HG03378 (cell line): ENCODE measurements around the gene DEPDC5.

Experiments
- ATAC-seq: cut with Tn5 transposase; IDR thresholded peaks from one replicate; pipeline ENCODE4 v1.9.1; 2021; ENCODE audit warnings: mild to moderate bottlenecking, moderate library complexity; ENCODE audit not compliant: unreplicated experiment

The DEPDC5 gene

GRCh38 chr22:31944700-31945442 lies 191.1 kb downstream of the DEPDC5 start:
- no peak for ATAC-seq

GRCh38 chr22:31945443-31945855 lies 191.6 kb downstream of the DEPDC5 start:
- ATAC-seq = no peak

DNA sequence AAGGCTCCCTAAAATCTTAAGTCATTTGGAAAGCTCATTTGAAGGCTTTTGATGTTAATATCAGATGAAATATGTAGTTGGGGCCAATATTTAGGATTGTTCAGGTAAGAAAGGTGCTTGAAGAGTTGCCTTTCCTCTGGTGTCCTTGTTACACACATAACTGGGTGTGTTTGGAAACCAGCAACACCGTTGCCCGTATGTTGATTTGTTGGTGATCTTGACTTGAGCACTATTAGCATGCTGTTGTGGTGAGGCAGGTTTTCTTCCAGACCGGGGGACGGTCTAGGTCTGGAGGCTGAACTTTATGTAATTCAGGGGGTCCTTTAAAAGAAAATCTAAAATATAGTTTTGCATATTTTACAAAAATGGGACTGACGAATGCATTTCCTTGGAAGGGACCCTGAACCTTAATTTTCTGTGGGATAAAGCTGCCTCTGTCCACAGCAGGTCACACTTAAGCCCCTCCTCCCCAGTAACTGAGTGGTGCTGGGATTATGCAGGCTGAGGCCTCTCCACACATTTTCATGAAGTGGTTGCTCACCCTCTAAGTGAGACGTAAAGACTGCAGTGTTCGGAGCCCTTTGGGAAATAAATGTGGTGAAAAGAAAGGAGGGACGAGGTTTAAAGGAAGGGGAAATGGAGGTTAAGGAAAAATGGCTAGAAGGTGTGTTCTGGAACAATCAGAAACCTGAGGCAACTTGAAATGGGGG lies 192.3 kb downstream of the DEPDC5 start:
- ATAC-seq = no peak

DNA sequence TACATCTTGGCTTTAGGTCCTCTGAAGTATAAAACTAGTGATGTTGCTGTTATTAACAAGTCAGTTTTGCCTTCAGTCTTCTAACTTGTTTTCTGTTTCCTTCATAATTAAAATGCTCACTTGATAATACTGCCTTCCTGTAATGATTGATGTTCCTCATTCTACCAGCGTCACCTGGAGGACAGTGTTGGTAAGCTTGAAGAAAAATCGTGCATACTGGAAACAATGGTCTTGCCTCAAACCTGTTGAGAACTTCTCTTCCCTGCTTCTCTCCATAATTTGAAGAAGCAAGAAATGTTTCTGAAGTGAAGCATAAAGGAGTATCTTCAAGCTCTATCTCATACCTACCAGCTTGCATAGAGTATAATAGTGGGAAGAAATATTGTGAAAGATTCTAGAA lies 193.5 kb downstream of the DEPDC5 start:
- no peak for ATAC-seq

DNA sequence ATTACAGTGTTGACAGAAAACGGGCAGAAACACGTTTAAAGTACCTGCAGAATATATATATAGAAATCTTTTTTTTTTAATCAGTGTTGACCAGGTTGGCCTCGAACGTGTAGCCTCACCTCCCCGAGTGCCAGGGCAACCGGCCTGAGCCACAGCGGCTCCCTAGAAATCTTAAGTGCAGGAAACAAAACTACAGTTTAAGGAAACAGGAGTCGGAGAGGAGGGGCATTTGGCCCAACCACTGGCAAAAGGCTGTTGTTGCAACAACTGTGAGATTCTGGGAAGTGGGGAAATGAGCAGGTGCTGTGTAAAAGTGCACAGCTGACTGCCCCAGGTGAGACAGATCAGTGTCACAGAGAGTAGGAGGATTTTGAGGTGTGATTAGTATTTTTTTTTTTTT lies 194.2 kb downstream of the DEPDC5 start:
- no peak for ATAC-seq

- ATAC-seq = no peak
Observed at GRCh38 chr22:31950226-31950625, 196.4 kb downstream of the DEPDC5 start.

DNA sequence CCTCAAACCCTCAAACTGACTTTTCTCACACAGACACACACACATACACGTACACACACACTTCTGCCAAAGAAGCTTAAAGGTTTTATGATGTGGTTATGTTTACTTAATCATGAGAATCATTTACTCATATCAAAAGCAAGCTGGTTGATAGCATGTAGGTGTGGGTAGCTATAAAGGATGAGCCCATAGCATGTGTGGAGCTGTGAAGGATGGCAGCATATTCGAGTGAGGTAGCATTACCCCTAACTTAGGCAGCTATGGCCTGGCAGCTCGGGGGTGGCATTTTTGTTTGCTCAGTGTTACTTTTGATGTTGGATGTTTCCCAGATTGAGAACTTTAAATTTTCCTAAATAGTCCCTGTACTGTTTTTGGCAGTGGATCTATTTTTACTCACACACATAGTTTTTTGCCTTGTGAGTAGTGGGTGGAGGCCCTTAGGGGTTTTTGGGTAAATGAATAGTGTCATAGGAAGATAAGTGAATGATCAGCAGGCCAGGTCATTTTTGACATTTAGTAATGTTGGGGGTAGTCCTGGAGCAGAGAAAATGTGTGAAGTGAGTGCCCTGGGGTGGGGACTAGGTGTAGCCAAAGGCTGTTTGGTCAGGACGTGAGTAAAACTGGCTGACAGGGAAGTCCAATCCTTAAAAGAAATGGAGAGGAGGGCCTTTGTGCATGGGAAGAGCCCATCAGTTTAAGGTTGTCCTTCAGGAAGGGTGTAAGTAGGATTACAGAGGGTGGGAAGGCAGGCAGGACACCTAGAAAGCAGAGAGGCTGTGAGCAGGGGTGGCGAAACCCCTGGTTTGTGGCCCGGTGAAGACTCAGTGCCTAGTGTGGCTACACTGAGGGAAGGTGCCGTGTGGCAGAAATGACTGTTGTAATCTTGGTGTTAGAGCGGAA lies 197.6 kb downstream of the DEPDC5 start:
- ATAC-seq = no peak

GRCh38 chr22:31952094-31952401 lies 198.2 kb downstream of the DEPDC5 start:
- no peak for ATAC-seq

GRCh38 chr22:31952472-31952871 lies 198.7 kb downstream of the DEPDC5 start:
- ATAC-seq = no peak

DNA sequence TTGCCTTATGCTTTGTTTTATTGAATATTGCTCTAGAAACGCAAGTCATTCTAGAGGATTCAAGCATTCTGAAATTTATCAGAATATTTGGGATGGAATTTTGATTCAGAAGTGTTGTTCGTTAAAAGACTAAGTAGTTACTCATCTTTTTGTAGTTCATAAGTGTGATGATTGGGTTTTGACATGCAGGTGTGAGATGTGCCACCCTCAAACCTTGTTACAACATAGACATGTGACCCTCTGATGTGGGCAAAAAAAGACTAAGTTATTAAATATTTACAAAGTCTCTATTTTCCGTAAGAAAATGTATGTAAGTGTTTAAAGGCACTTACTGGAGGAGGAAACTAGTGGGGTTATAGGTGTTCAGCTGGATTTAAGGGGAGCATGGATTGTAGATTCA lies 199.4 kb downstream of the DEPDC5 start:
- ATAC-seq = no peak

DNA sequence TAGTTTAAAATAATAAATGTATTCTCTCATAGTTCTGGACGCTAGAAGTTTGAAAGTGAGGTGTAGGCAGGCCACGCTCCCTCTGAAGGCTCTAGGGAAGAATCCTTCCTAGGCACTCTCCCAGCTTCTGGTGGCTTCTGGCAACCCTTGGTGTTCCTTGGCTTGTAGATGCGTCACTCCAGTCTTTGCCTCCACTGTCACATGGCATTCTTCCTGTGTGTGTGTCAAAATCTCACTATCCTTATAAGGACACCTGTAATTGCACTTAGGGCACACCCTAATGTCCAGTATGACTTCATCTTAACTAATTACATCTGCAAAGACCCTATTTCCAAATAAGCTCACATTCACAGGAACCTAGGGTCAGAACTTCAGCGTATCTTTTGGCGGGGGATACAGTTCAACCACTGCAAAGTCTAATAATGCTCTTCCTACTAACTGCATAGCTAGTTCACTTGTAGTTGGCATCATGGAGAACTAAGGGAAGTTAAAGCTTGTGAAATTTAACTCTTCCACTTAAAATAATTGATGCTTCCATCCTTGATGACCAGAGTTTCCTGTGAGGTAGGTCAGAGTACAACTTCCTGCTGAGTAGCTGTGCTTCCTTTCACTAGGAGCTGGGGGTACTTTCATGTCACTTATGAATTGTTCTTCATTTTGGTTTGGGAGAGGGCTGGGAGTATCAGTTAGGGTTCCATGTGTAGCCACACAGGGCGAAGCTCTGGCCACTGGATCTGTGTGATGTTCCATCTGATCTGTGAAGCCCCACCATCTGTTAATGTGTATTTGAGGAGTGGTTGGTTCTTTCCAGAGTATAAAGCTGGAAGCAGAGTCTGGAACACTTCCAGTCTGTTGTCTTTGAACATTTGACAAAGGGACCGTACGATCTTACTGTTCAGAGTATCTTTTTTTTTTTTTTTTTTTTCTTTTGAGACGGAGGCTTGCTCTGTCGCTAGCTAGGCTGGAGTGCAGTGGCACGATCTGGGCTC lies 201.0 kb downstream of the DEPDC5 start:
- ATAC-seq = no peak

GRCh38 chr22:31956360-31956759 lies 202.5 kb downstream of the DEPDC5 start:
- no peak for ATAC-seq
